Caki2 (cell line): ENCODE results near the gene DLX3. TPM values are rescaled to one million over a fixed set of nuclear protein-coding genes. Genes with fewer than 3 reads are reported as not detected.

Experiments used
- DNase-seq: peaks from one replicate; pipeline ENCODE4 v3.0.0-alpha.2; 2015; ENCODE audit warnings: low read depth
- in situ Hi-C: cut with HindIII; loops from 2 replicates; pipeline ENCODE4 v1.10.0; 2016; ENCODE audit warnings: low sequenced_read_pairs, low pct_unique_long_range_greater_than_20kb, mixed read lengths
- total RNA-seq: library from RNA; depleted of rRNA; stranded (reverse); fragments of >200 nt; shearing (Covaris generic); gene quantifications from 2 replicates; pipeline ENCODE4 v1.2.3, GENCODE V29; 2014; ENCODE audit warnings: low replicate concordance

DLX3 gene
- total RNA-seq, 1 experiment from 2014 or later, result not detected

- in situ Hi-C loops, result no loop called here
- DNase-seq, result no peak
Measured at GRCh38 chr17:49967621-49968404, 27.2 kb downstream of the DLX3 start.

DNA sequence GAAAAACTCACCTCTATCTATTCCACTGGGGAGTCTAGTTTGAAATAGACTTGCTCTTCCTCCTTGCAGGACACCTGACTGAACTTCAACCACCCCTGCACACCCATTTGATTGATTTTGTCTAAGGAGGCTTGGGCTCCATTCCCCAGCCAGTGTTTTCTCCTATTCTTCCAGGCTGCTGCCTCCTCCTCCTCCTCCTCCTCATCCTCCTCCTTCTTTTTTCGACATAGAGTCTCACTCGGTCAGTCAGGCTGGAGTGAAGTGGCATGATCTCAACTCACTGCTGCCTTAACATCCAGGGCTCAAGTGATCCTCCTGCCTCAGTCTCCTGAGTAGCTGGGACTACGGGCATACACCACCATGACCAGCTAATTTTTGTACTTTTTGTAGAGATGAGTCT, 27.8 kb downstream of the DLX3 start:
- in situ Hi-C loops, result no loop called here
- no peak for DNase-seq

GRCh38 chr17:49966767-49967166, 28.3 kb downstream of the DLX3 start:
- no peak for DNase-seq
- in situ Hi-C loops, result no loop called here

DNA sequence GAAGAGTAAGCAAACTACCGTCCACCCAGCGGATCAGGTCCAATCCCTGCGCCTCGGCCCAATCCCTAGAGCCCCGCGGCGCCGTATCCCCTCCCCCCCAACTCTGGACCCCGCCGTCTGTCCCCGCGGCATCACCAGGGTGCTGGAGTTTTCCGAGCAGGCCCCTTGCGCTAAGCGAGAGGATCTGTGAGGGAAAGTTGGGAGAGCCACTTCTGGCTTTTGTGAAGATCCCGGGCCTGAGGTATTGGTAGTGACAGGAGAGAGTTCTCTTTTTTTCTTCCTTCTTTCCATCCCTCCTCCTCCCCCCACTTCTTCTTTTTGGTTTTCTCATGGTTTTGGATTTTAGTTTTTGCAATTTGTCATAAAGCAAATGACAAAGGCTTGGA, 29.5 kb downstream of the DLX3 start:
- in situ Hi-C loops, result no loop called here
- no peak for DNase-seq

GRCh38 chr17:49964769-49965523, 30.1 kb downstream of the DLX3 start:
- in situ Hi-C loops, result no loop called here
- no peak for DNase-seq

GRCh38 chr17:49964303-49964768, 30.7 kb downstream of the DLX3 start:
- in situ Hi-C loops, result no loop called here
- no peak for DNase-seq

- in situ Hi-C loops, result no loop called here
- DNase-seq, result no peak
Measured at GRCh38 chr17:49963626-49964302, 31.3 kb downstream of the DLX3 start.

DNA sequence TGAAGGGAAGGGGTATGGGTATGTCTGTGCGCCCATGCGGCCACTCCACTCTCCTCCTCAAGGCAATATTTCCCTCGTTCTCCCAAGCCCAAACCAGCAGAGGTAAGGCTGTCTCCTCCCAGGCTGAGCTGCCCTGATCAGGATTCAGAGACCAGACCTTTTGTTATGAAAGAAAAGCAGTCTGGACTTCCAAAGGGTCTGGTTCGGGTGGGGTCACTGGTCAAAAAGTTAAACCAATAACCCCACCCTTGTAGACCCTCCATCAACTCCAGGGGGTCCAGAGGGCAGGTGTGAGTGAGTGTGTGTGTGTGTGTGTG, 31.8 kb downstream of the DLX3 start:
- DNase-seq, result no peak
- in situ Hi-C loops, result no loop called here

DNA sequence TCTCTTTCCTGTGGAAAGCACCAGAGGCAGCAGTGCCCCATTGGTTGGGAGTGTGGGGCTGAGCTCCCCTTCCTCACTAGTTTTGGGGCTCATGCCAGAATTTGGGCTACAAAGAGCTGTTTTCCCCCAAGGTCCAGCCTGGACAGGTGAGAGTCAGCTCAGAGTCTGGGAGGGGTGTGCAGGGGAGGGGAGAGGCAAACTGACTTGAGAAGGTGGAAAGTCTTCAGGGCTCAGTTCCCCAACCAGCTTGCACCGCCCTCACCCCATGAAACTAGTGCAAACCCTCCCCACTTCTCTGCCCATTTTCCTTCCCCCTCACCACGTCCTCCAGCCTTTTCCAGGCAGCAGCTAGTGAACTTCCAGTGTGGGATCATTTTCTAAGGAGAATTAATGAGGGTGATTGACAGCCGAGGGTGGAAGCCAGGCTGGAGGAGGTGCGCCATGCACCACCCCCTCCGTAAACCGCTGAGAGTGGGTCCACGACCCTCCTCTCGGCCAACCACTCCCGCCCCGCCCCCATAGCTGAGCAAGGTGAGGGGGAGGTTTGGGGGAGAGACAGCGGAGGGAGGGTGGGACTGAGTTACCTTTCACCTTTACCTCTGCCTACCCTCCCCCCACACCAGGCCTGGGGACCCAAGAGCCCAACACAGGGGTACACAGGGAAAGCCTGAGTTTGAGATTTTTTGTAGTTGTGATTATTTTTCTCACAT, 32.3 kb downstream of the DLX3 start:
- DNase-seq, result no peak
- in situ Hi-C loops, result no loop called here

- DNase-seq, result peak; percentile 64
- in situ Hi-C loops, result no loop called here
Measured at GRCh38 chr17:49959183-49959935, 35.7 kb downstream of the DLX3 start.

DNA sequence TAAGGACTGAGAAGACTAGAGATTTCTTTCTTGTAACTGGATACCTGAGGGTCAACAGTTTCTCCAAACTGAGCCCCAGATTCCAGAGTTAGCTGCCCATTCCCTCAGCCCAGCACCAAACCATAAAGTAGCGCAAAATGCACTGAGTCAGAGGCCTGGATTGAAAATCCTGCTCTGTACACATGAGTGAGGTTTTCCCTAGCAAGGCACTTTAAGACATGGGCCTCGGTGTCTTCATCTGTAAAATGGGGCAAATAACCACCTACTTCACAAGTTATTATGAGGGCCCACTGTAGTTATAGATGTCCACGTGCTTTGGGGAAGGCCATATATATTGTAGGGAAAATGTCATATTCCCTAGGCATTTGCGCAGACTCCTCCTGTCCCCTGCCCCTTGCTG, 36.3 kb downstream of the DLX3 start:
- DNase-seq, result no peak
- in situ Hi-C loops, result no loop called here

- in situ Hi-C loops, result no loop called here
Measured at GRCh38 chr17:49957350-49957749, 37.7 kb downstream of the DLX3 start.

DNA sequence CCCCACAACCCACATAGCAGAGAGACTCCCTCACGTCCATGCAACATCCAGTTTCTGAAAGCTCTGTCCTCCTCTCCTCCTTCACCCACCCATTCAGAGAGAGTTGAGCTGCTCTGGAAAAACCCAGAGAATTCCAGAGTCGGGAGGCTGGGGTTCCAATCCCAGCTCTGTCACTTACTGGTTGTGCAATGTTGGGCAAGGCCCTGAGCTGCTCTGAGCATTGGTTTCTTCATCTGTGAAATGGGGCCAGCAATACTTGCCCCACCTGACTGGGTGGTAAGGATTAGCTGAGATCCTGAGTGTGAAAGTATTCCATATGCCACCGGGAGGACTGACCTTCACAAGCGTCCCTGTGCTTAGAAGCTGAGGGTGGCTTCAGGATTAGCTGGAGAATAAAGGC, 38.2 kb downstream of the DLX3 start:
- in situ Hi-C loops, result no loop called here
- DNase-seq, result no peak

More at GRCh38 chr17:49957350-49957749, 37.7 kb downstream of the DLX3 start:
- no peak for DNase-seq

- no peak for DNase-seq
- in situ Hi-C loops, result no loop called here
Measured at GRCh38 chr17:49955157-49955556, 39.9 kb downstream of the DLX3 start.

DNA sequence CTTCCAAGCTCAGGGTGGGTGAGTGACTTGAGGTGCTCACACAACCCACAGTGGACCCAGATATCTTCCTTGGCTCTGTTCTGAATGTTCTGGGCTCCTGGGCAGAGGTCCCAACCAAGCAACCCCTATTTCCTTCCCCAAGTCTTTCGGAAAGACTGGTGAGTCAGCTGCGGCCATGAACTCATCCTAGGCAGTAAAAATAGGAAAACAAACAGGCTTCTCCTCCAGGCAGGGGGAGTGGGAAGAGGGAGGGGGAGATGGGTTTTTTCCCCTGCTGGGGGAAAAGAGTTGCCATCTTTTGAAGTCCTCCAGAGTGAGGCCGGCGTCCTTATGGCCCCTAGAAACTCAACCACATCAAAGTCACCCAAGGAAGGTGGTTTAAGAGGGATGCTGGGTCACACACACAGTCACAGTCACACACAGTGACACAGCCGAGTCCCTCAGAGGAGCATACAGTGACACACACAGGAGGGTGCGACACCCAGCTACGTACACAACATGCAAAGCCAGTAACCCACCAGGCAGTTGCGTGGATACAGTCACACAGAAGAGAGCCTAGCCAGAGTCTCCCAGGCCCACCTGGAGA, 42.0 kb downstream of the DLX3 start:
- in situ Hi-C loops, result no loop called here
- no peak for DNase-seq

DNA sequence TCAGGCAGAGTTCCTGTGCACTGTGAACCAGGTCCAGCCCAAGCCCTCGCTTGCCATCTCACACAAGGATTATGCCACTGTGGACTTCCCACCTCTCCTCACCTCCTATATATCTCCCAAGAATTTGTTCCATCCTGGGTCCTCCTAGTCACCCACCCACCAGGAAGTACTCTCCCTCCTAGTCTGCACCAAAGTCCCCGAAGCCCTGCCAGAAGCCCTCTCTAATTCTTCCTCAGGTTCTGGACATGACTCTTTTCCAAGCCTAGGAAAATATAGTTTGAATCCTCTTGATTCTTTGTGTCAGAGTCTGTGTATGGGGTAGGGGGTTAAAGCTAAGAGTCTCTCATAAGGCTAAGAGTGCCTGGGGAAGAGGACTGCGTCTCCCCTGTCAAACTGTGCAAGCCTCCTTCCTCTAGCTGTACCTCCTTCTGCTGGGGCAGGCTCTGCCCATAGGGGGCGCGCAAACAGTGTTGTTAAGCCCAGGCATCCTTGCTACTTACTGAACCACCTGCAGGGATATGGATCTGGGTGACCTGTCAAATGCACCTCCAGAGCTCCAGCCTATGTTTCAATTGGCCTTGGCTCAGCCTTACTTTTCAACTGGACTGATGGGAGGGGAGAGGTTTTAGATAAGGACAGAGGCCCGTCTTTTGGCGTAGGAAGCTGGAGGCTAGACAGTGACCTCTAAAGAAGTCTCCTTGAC, 42.7 kb downstream of the DLX3 start:
- in situ Hi-C loops, result no loop called here
- peak; percentile 53 for DNase-seq
